ENCODE measurements around the gene TCIRG1. TPM values are rescaled to one million over a fixed set of nuclear protein-coding genes. Genes with fewer than 3 reads are reported as not detected.

Gene TCIRG1
- total RNA-seq, 1 donor from 2014 or later: 385 TPM

GRCh38 chr11:68053981-68054812, 15.4 kb downstream of the TCIRG1 start:
- intact Hi-C loops (cut with DNase I): no loop called here
- Histone ChIP-seq H3K36me3 (peaks cover 33 to 39% of the 10 kb centered on the region in 2 donors), H3K9me3 (no peaks in the 10 kb centered on the region), H3K27ac (no peak overlapping the region), H3K4me1 (no peaks in the 10 kb centered on the region), H3K4me3 (no peak overlapping the region), H3K27me3 (no peaks in the 10 kb centered on the region)
- TF ChIP-seq CTCF (IDR thresholded peaks at IDR 0.05): no peak
- DNase-seq (ENCODE audit: low spot score in 2 of 2): no peak

- Histone ChIP-seq H3K4me1 (no peaks in the 10 kb centered on the region), H3K4me3 (no peak overlapping the region), H3K9me3 (no peaks in the 10 kb centered on the region), H3K27ac (no peak overlapping the region), H3K27me3 (no peaks in the 10 kb centered on the region), H3K36me3 (peaks cover 16 to 18% of the 10 kb centered on the region in 2 donors)
- DNase-seq (ENCODE audit: low spot score in 2 of 2): no peak
- no peak for TF ChIP-seq CTCF (IDR thresholded peaks at IDR 0.05)
- intact Hi-C loops (cut with DNase I): no loop called here
These were observed 17.8 kb downstream of the TCIRG1 start for GRCh38 chr11:68056317-68057285.

- Histone ChIP-seq H3K27ac (no peak overlapping the region), H3K4me3 (no peak overlapping the region), H3K4me1 (no peaks in the 10 kb centered on the region), H3K9me3 (no peaks in the 10 kb centered on the region), H3K36me3 (peaks cover 10 to 13% of the 10 kb centered on the region in 2 donors), H3K27me3 (no peaks in the 10 kb centered on the region)
- TF ChIP-seq CTCF (IDR thresholded peaks at IDR 0.05): no peak
- no peak for DNase-seq (ENCODE audit: low spot score in 2 of 2)
- intact Hi-C loops (cut with DNase I): no loop called here
These were observed 19.0 kb downstream of the TCIRG1 start for GRCh38 chr11:68057807-68058206.

GRCh38 chr11:68061508-68061907, 22.7 kb downstream of the TCIRG1 start:
- TF ChIP-seq CTCF (IDR thresholded peaks at IDR 0.05): no peak
- Histone ChIP-seq H3K4me3 (no peak overlapping the region), H3K4me1 (no peaks in the 10 kb centered on the region), H3K27me3 (no peaks in the 10 kb centered on the region), H3K36me3 (peaks cover 19 to 29% of the 10 kb centered on the region in 2 donors), H3K27ac (no peak overlapping the region), H3K9me3 (no peaks in the 10 kb centered on the region)
- intact Hi-C loops (cut with DNase I): no loop called here
- no peak for DNase-seq (ENCODE audit: low spot score in 2 of 2)

- no peaks in the 10 kb centered on the region for H3K9me3 ChIP-seq
- DNase-seq (ENCODE audit: low spot score in 2 of 2): no peak
- H3K4me3 ChIP-seq: no peak overlapping the region
- H3K27ac ChIP-seq: no peak overlapping the region
- no peak for TF ChIP-seq CTCF (IDR thresholded peaks at IDR 0.05)
- H3K4me1 ChIP-seq: no peaks in the 10 kb centered on the region
- intact Hi-C loops (cut with DNase I): no loop called here
- H3K27me3 ChIP-seq: no peaks in the 10 kb centered on the region
- H3K36me3 ChIP-seq: peaks cover 30 to 35% of the 10 kb centered on the region in 2 donors
These were observed 26.1 kb downstream of the TCIRG1 start for GRCh38 chr11:68064926-68065325.
